Spleen (tissue), 11 donors: Measurements from ENCODE around the gene RAB11FIP4. TPM values are rescaled to one million over a fixed set of nuclear protein-coding genes. Genes with fewer than 3 reads are reported as not detected.

Source experiments
- DNase-seq: peaks from one replicate; pipeline ENCODE4 v3.0.0-alpha.2; 2020
- H3K27ac ChIP-seq, 8 donors: fragments of 200-600 bp; sonication (generic) in 7 of 8; 1 replicate in 4 of 8; 2 replicates in 4 of 8; pipeline versions ENCODE4 v1.5.0 to v1.8.0; 2016 to 2021; ENCODE audit warnings: inconsistent platforms in 4 of 8, mild to moderate bottlenecking in 4 of 8, moderate library complexity in 1 of 8
- H3K27me3 ChIP-seq, 7 donors: fragments of 200-600 bp; sonication (generic) in 6 of 7; replicated peaks in 1 of 7; 1 replicate in 4 of 7; 2 replicates in 3 of 7; pipeline versions ENCODE4 v1.5.0 to v1.8.0; 2016 to 2021; ENCODE audit warnings: inconsistent platforms in 3 of 7, mild to moderate bottlenecking in 1 of 7
- H3K36me3 ChIP-seq, 6 donors: fragments of 200-600 bp; sonication (generic) in 5 of 6; 1 replicate in 4 of 6; 2 replicates in 2 of 6; pipeline versions ENCODE4 v1.5.0 to v1.8.0; 2016 to 2021; ENCODE audit warnings: inconsistent platforms in 2 of 6
- H3K4me1 ChIP-seq, 6 donors: fragments of 200-600 bp; sonication (generic) in 5 of 6; 1 replicate in 3 of 6; 2 replicates in 3 of 6; pipeline versions ENCODE4 v1.5.0 to v1.8.0; 2016 to 2021; ENCODE audit warnings: inconsistent platforms in 3 of 6
- H3K4me3 ChIP-seq, 8 donors: fragments of 200-600 bp; sonication (generic) in 7 of 8; 1 replicate in 4 of 8; 2 replicates in 4 of 8; pipeline versions ENCODE4 v1.5.0 to v1.8.0; 2016 to 2021; ENCODE audit warnings: inconsistent platforms in 4 of 8, mild to moderate bottlenecking in 4 of 8, moderate library complexity in 2 of 8
- H3K9me3 ChIP-seq, 8 donors: fragments of 200-600 bp; sonication (generic) in 7 of 8; 1 replicate in 4 of 8; 2 replicates in 4 of 8; pipeline versions ENCODE4 v1.5.0 to v1.8.0; 2016 to 2021; ENCODE audit warnings: inconsistent platforms in 4 of 8
- POLR2A ChIP-seq, 3 donors: fragments of 450-650 bp; IDR thresholded peaks; one replicate each; pipeline ENCODE4 v1.5.1; 2017; ENCODE audit warnings: antibody characterized with exemption in 3 of 3, mild to moderate bottlenecking in 1 of 3
- POLR2AphosphoS5 ChIP-seq, 3 donors: sonication (generic); formaldehyde crosslinking; IDR thresholded peaks; one replicate each; pipeline ENCODE4 v1.5.1; 2017; ENCODE audit warnings: antibody characterized with exemption in 3 of 3
- WGBS, 5 donors: extraction: QIAGEN DNeasy Blood & Tissue Kit in 3 of 5; methylation state at CpG; one replicate each; pipeline versions ENCODE4 v1.1.5 to v1.1.7; 2013 to 2018; 5-methylcytosine and 5-hydroxymethylcytosine counted together
- intact Hi-C: fragments of 100-400 bp; cut with DNase I; formaldehyde crosslinking; loops from one replicate; pipeline ENCODE4 v1.15.0; 2023; ENCODE audit warnings: low total_unique reads
- polyA plus RNA-seq, 3 donors: library from polyadenylated mRNA; stranded (reverse); fragments of 200-250 nt; gene quantifications; one replicate each; pipeline ENCODE4 v1.2.1, GENCODE V29; 2013
- total RNA-seq, 7 donors: library from RNA; depleted of rRNA in 3 of 7; stranded (reverse); fragments of >200 nt in 3 of 7; fragmentation: NEBNext Ultra II Directional in 4 of 7; extraction: Animal tissue kit (Norgen Biotek cat#: 25700) in 4 of 7; gene quantifications; one replicate each; pipeline versions ENCODE4 v1.1.0 to v1.2.1, GENCODE V29; 2016 to 2021
- TF ChIP-seq, protein P1 (sequence below), 11 experiments: fragments of 200-600 bp in 7 of 11; fragments of 450-650 bp in 4 of 11; sonication (generic) in 4 of 11; IDR thresholded peaks in 8 of 11; conservative IDR thresholded peaks in 3 of 11; 1 replicate in 7 of 11; 2 replicates in 4 of 11; pipeline versions ENCODE4 v1.4.0 to v1.8.0; 2016 to 2021; ENCODE audit warnings: antibody characterized with exemption in 11 of 11, inconsistent platforms in 4 of 11, mild to moderate bottlenecking in 1 of 11
- donor health status: healthy with polysubstance abuse.
- donor health status: DM: no; HTN: no; CAD: no; lungs with moderate emphysema.
- donor health status: DM: no; HTN: no; CAD: no.
- donor health status: Bipolar disorder and iron deficiency.
- donor health status: healthy.
- donor health status: DM: no; HTN: no; CAD: no.
- donor health status: DM: yes; HTN: yes; CAD: no.

The RAB11FIP4 gene
- total and polyA plus RNA-seq, 10 donors, result 5.5 to 25.2 (median 20.9) TPM

DNA sequence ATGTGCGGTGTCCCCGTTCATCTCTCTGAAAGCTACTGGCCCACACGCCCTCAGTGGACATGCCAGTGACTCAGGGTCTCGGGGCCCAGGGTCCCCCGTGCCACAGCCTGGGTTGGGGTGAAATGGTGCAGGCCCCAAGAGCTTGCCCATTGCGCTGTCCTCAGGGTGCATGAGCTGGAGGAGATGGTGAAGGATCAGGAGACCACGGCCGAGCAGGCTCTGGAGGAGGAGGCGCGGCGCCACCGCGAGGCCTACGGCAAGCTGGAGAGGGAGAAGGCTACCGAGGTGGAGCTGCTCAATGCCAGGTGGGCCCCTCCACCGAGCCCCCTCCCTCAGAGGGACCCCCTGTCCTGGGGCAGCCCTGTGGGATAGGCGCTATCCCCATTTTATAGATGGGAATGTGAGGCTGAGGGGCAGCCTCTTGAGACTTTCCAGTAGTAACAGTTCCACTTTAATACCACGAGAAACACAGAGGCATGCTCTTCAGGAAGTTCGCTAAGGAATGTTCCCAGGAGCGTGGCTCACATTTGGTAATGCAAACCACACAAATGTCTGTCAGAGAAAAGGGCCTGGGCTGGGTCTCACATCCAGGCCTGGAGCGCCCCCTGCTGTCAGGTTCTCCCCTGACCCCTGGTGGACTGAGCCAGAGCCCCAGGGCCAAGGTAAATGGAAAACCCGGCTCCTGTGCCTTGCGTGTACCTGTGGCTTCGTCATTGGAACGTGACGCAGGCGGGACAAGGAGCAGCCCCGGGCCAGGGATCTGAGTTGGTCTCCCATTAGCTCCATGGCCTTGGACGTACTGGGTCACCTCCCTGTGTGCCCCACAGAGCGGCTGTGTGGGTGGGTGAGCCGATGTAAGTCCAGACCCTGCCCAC, 133.7 kb downstream of the RAB11FIP4 start:
- WGBS, 5 donors, result 64 to 76% (median 71%) methylated on average over 29 to 31 of the region's 31 CpGs
- TF ChIP-seq, protein P1, sequence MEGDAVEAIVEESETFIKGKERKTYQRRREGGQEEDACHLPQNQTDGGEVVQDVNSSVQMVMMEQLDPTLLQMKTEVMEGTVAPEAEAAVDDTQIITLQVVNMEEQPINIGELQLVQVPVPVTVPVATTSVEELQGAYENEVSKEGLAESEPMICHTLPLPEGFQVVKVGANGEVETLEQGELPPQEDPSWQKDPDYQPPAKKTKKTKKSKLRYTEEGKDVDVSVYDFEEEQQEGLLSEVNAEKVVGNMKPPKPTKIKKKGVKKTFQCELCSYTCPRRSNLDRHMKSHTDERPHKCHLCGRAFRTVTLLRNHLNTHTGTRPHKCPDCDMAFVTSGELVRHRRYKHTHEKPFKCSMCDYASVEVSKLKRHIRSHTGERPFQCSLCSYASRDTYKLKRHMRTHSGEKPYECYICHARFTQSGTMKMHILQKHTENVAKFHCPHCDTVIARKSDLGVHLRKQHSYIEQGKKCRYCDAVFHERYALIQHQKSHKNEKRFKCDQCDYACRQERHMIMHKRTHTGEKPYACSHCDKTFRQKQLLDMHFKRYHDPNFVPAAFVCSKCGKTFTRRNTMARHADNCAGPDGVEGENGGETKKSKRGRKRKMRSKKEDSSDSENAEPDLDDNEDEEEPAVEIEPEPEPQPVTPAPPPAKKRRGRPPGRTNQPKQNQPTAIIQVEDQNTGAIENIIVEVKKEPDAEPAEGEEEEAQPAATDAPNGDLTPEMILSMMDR (IDR thresholded peaks at IDR 0.05 in 8 of 11, conservative IDR thresholded peaks at IDR 0.05 in 3 of 11), result peak; percentile 87 to 97 (median 94)
- TF ChIP-seq POLR2AphosphoS5 (IDR thresholded peaks at IDR 0.05), result peak in 2 of 3 donors; percentile 24 to 27
- TF ChIP-seq POLR2A (IDR thresholded peaks at IDR 0.05), result no peak

DNA sequence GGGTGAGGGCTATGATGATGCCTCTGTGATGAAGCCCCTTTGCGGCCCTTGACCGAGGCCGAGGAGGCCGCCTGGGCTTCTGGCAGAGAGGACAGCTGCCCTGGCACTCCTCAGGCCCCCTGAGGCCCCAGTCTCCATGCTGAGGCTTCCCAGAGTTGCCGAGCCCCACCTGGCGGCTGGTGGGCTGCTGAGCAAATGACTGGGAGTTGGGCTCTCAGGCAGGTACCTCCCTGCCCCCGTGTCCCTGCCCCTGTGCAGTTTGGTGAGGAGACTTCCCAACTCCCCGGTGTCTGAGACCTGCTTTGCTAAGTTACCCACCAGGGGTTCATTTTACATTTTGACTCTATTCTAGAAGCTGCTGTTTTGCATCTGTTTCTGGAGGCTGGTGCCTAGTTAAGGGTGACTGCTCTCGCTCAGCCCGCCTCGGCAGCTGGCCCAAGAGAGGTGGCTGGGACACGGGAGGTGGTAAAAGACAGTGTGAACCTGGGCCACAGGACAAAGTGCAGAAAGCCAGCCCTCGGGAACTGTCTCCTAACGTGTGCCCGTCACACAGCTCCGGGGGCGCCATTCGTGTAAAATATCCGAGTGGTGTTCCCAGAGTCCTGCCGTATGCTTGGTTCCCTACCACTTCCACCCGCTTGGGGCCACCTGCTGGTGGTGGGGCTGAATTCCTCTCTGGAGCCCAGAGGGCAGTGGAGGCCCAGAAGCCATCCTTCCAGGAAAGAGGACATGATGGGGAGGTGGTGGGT, 134.5 kb downstream of the RAB11FIP4 start:
- no peak overlapping the region for H3K27ac ChIP-seq
- H3K4me1 ChIP-seq, result peaks cover 0 to 13% (median 9%) of the 10 kb centered on the region in 6 donors
- H3K9me3 ChIP-seq, result peaks cover 0 to 15% (median 11%) of the 10 kb centered on the region in 8 donors
- no peak for TF ChIP-seq POLR2A (IDR thresholded peaks at IDR 0.05)
- TF ChIP-seq, protein P1 (IDR thresholded peaks at IDR 0.05 in 8 of 11, conservative IDR thresholded peaks at IDR 0.05 in 3 of 11), result peak in 1 of 11 experiments; percentile 7
- TF ChIP-seq POLR2AphosphoS5 (IDR thresholded peaks at IDR 0.05), result peak in 1 of 3 donors; percentile 3
- no peaks in the 10 kb centered on the region for H3K27me3 ChIP-seq
- peaks cover 0 to 100% (median 66%) of the 10 kb centered on the region in 6 donors for H3K36me3 ChIP-seq
- peak; percentile 65 for DNase-seq
- H3K4me3 ChIP-seq, result no peak overlapping the region
- 76 to 92% (median 78%) methylated on average over 17 to 21 of the region's 21 CpGs for WGBS, 5 donors
- intact Hi-C loops, result loop anchor here (5.0 kb wide), 1 partner anchor 89 kb away; no protein-coding TSS in a partner anchor

More for the DNA sequence above, 133.7 kb downstream of the RAB11FIP4 start:
- H3K27me3 ChIP-seq, result no peaks in the 10 kb centered on the region
- peak; percentile 97 for DNase-seq
- no peak overlapping the region for H3K27ac ChIP-seq
- H3K9me3 ChIP-seq, result peaks cover 0 to 15% (median 11%) of the 10 kb centered on the region in 8 donors
- peaks cover 0 to 13% (median 9%) of the 10 kb centered on the region in 6 donors for H3K4me1 ChIP-seq
- H3K36me3 ChIP-seq, result peaks cover 0 to 100% (median 58%) of the 10 kb centered on the region in 6 donors
- intact Hi-C loops, result loop anchor here (5.0 kb wide), 1 partner anchor 88 kb away; no protein-coding TSS in a partner anchor
- H3K4me3 ChIP-seq, result no peak overlapping the region

DNA sequence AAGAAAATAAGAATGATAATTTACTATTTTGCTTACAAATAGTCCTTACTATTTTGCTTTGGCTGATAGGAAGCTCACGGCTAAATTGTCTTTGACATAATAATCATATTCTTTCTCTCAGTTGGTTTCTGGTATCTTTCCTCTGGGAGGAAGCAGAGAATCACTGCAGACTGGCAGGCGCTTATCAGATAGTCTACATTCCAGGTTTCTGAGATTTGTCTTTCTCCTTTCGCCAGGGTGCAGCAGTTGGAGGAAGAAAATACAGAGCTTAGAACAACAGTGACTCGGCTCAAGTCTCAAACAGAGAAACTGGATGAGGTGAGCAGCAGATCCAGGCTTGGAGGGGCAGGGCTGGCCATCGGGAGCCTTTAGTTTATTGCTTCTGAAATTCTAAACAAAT, 136.1 kb downstream of the RAB11FIP4 start:
- intact Hi-C loops, result loop anchor here (5.0 kb wide), 1 partner anchor 90 kb away; no protein-coding TSS in a partner anchor
- 68 to 88% (median 74%) methylated on average over 5 of the region's 5 CpGs for WGBS, 5 donors
- H3K4me1 ChIP-seq, result peaks cover 0 to 13% (median 9%) of the 10 kb centered on the region in 6 donors
- TF ChIP-seq POLR2AphosphoS5 (IDR thresholded peaks at IDR 0.05) (no peak), POLR2A (IDR thresholded peaks at IDR 0.05) (no peak)
- TF ChIP-seq, protein P1 (IDR thresholded peaks at IDR 0.05 in 8 of 11, conservative IDR thresholded peaks at IDR 0.05 in 3 of 11), result no peak
- no peaks in the 10 kb centered on the region for H3K27me3 ChIP-seq
- no peak overlapping the region for H3K4me3 ChIP-seq
- peaks cover 0 to 15% (median 11%) of the 10 kb centered on the region in 8 donors for H3K9me3 ChIP-seq
- no peak overlapping the region for H3K27ac ChIP-seq
- peak; percentile 10 for DNase-seq
- peaks cover 0 to 100% (median 71%) of the 10 kb centered on the region in 6 donors for H3K36me3 ChIP-seq
